ENCODE data around the gene MCFD2.
A peak's percentile ranks its signal among the peaks of the same experiment; 100 is the strongest.

Gene MCFD2

GRCh38 chr2:46942143-46942526 lies 26.5 kb upstream of the MCFD2 start:
- DNase-seq (ENCODE audit: insufficient read length, low spot score) (peak; percentile 42), FAIRE-seq (peak; percentile 66)
- TF ChIP-seq POLR2AphosphoS5 (IDR thresholded peaks at IDR 0.05; ENCODE audit: low read depth, low read length) (no peak; the same call in 1 of the 2 replicates), POU2F2 (IDR thresholded peaks at IDR 0.05; ENCODE audit: low read depth, low read length) (0 out of 2 replicates have a peak, but pooled peaks have one; percentile 40), POLR2A (IDR thresholded peaks at IDR 0.05; ENCODE audit: low read depth, low read length) (peak; percentile 71; the same call in 1 of the 2 replicates)

GRCh38 chr2:46939626-46940359 lies 24.2 kb upstream of the MCFD2 start:
- FAIRE-seq = peak; percentile 83
- TF ChIP-seq TAF1 (IDR thresholded peaks at IDR 0.05; ENCODE audit: low read depth, low read length) (no peak), SPI1 (IDR thresholded peaks at IDR 0.05; ENCODE audit: low read depth, low read length) (no peak), POU2F2 (IDR thresholded peaks at IDR 0.05; ENCODE audit: low read depth, low read length) (no peak), POLR2AphosphoS5 (IDR thresholded peaks at IDR 0.05; ENCODE audit: low read depth, low read length) (no peak), PAX5 (IDR thresholded peaks at IDR 0.05; ENCODE audit: insufficient read depth, low read length, severe bottlenecking) (no peak), POLR2A (IDR thresholded peaks at IDR 0.05; ENCODE audit: low read depth, low read length) (no peak)
- DNase-seq (ENCODE audit: insufficient read length, low spot score) = no peak

- TF ChIP-seq PAX5 (IDR thresholded peaks at IDR 0.05; ENCODE audit: insufficient read depth, low read length, severe bottlenecking) (no peak), POLR2A (IDR thresholded peaks at IDR 0.05; ENCODE audit: low read depth, low read length) (no peak), POU2F2 (IDR thresholded peaks at IDR 0.05; ENCODE audit: low read depth, low read length) (no peak), TAF1 (IDR thresholded peaks at IDR 0.05; ENCODE audit: low read depth, low read length) (no peak), SPI1 (IDR thresholded peaks at IDR 0.05; ENCODE audit: low read depth, low read length) (no peak), POLR2AphosphoS5 (IDR thresholded peaks at IDR 0.05; ENCODE audit: low read depth, low read length) (no peak)
- no peak for FAIRE-seq
Measured at GRCh38 chr2:46937471-46937901, 21.9 kb upstream of the MCFD2 start.

GRCh38 chr2:46936566-46936965 lies 21.0 kb upstream of the MCFD2 start:
- TF ChIP-seq POLR2AphosphoS5 (IDR thresholded peaks at IDR 0.05; ENCODE audit: low read depth, low read length) (no peak), TAF1 (IDR thresholded peaks at IDR 0.05; ENCODE audit: low read depth, low read length) (no peak), POU2F2 (IDR thresholded peaks at IDR 0.05; ENCODE audit: low read depth, low read length) (no peak), POLR2A (IDR thresholded peaks at IDR 0.05; ENCODE audit: low read depth, low read length) (no peak), SPI1 (IDR thresholded peaks at IDR 0.05; ENCODE audit: low read depth, low read length) (no peak), PAX5 (IDR thresholded peaks at IDR 0.05; ENCODE audit: insufficient read depth, low read length, severe bottlenecking) (no peak)
- no peak for DNase-seq (ENCODE audit: insufficient read length, low spot score)
- no peak for FAIRE-seq

More at GRCh38 chr2:46937471-46937901, 21.9 kb upstream of the MCFD2 start:
- DNase-seq (ENCODE audit: insufficient read length, low spot score) = no peak

GRCh38 chr2:46935071-46935470 lies 19.5 kb upstream of the MCFD2 start:
- FAIRE-seq (no peak), DNase-seq (ENCODE audit: insufficient read length, low spot score) (no peak)
- TF ChIP-seq POU2F2 (IDR thresholded peaks at IDR 0.05; ENCODE audit: low read depth, low read length) = no peak
- no peak for TF ChIP-seq POLR2AphosphoS5 (IDR thresholded peaks at IDR 0.05; ENCODE audit: low read depth, low read length)
- TF ChIP-seq POLR2A (IDR thresholded peaks at IDR 0.05; ENCODE audit: low read depth, low read length) = no peak
- TF ChIP-seq TAF1 (IDR thresholded peaks at IDR 0.05; ENCODE audit: low read depth, low read length) = no peak
- no peak for TF ChIP-seq PAX5 (IDR thresholded peaks at IDR 0.05; ENCODE audit: insufficient read depth, low read length, severe bottlenecking)
- no peak for TF ChIP-seq SPI1 (IDR thresholded peaks at IDR 0.05; ENCODE audit: low read depth, low read length)

- DNase-seq (ENCODE audit: insufficient read length, low spot score) = no peak
- TF ChIP-seq PAX5 (IDR thresholded peaks at IDR 0.05; ENCODE audit: insufficient read depth, low read length, severe bottlenecking) = no peak
- no peak for TF ChIP-seq POU2F2 (IDR thresholded peaks at IDR 0.05; ENCODE audit: low read depth, low read length)
- TF ChIP-seq SPI1 (IDR thresholded peaks at IDR 0.05; ENCODE audit: low read depth, low read length) = no peak
- no peak for TF ChIP-seq POLR2A (IDR thresholded peaks at IDR 0.05; ENCODE audit: low read depth, low read length)
- no peak for TF ChIP-seq POLR2AphosphoS5 (IDR thresholded peaks at IDR 0.05; ENCODE audit: low read depth, low read length)
- no peak for TF ChIP-seq TAF1 (IDR thresholded peaks at IDR 0.05; ENCODE audit: low read depth, low read length)
- FAIRE-seq = no peak
Measured at GRCh38 chr2:46929612-46930011, 14.0 kb upstream of the MCFD2 start.

- TF ChIP-seq POLR2A (IDR thresholded peaks at IDR 0.05; ENCODE audit: low read depth, low read length) (no peak), POLR2AphosphoS5 (IDR thresholded peaks at IDR 0.05; ENCODE audit: low read depth, low read length) (no peak), SPI1 (IDR thresholded peaks at IDR 0.05; ENCODE audit: low read depth, low read length) (no peak), POU2F2 (IDR thresholded peaks at IDR 0.05; ENCODE audit: low read depth, low read length) (no peak), PAX5 (IDR thresholded peaks at IDR 0.05; ENCODE audit: insufficient read depth, low read length, severe bottlenecking) (no peak), TAF1 (IDR thresholded peaks at IDR 0.05; ENCODE audit: low read depth, low read length) (no peak)
- FAIRE-seq = no peak
- no peak for DNase-seq (ENCODE audit: insufficient read length, low spot score)
Measured at GRCh38 chr2:46926863-46927262, 11.3 kb upstream of the MCFD2 start.

GRCh38 chr2:46925474-46926351 lies 10.1 kb upstream of the MCFD2 start:
- TF ChIP-seq SPI1 (IDR thresholded peaks at IDR 0.05; ENCODE audit: low read depth, low read length) (no peak), POU2F2 (IDR thresholded peaks at IDR 0.05; ENCODE audit: low read depth, low read length) (no peak), TAF1 (IDR thresholded peaks at IDR 0.05; ENCODE audit: low read depth, low read length) (no peak), POLR2AphosphoS5 (IDR thresholded peaks at IDR 0.05; ENCODE audit: low read depth, low read length) (no peak), POLR2A (IDR thresholded peaks at IDR 0.05; ENCODE audit: low read depth, low read length) (no peak), PAX5 (IDR thresholded peaks at IDR 0.05; ENCODE audit: insufficient read depth, low read length, severe bottlenecking) (no peak)
- FAIRE-seq (no peak), DNase-seq (ENCODE audit: insufficient read length, low spot score) (no peak)

GRCh38 chr2:46924608-46925007 lies 9.0 kb upstream of the MCFD2 start:
- no peak for DNase-seq (ENCODE audit: insufficient read length, low spot score)
- TF ChIP-seq SPI1 (IDR thresholded peaks at IDR 0.05; ENCODE audit: low read depth, low read length) (no peak), PAX5 (IDR thresholded peaks at IDR 0.05; ENCODE audit: insufficient read depth, low read length, severe bottlenecking) (no peak), POLR2A (IDR thresholded peaks at IDR 0.05; ENCODE audit: low read depth, low read length) (no peak), POLR2AphosphoS5 (IDR thresholded peaks at IDR 0.05; ENCODE audit: low read depth, low read length) (no peak), TAF1 (IDR thresholded peaks at IDR 0.05; ENCODE audit: low read depth, low read length) (no peak), POU2F2 (IDR thresholded peaks at IDR 0.05; ENCODE audit: low read depth, low read length) (no peak)
- no peak for FAIRE-seq
